Lung (tissue), 12 donors: ENCODE data around the gene CDK3. TPM values are rescaled to one million over a fixed set of nuclear protein-coding genes. Genes with fewer than 3 reads are reported as not detected.

Experiments used
- ATAC-seq: fragments of 200-7000 bp; cut with Tn5 transposase; one replicate; pipeline ENCODE4 v1.9.1; 2020; ENCODE audit warnings: moderate number of reproducible peaks; ENCODE audit not compliant: insufficient read depth, low FRiP score
- DNase-seq, 3 donors: peaks; one replicate each; pipeline ENCODE4 v3.0.0-alpha.2; 2013 to 2017
- H3K27ac ChIP-seq, 2 donors: one replicate each; pipeline ENCODE4 v1.5.1; 2013; ENCODE audit warnings: mild to moderate bottlenecking in 2 of 2, moderate library complexity in 2 of 2, control low read depth in 1 of 2, inconsistent platforms in 1 of 2, low read depth in 1 of 2, low read length in 1 of 2
- H3K27me3 ChIP-seq, 3 donors: one replicate each; pipeline ENCODE4 v1.5.1; 2013; ENCODE audit warnings: low read length in 2 of 3; ENCODE audit not compliant: control insufficient read depth in 3 of 3, insufficient read depth in 3 of 3
- H3K36me3 ChIP-seq, 4 donors: one replicate each; pipeline ENCODE4 v1.5.1; 2013; ENCODE audit warnings: low read length in 4 of 4, mild to moderate bottlenecking in 1 of 4, moderate library complexity in 1 of 4; ENCODE audit not compliant: control insufficient read depth in 4 of 4, insufficient read depth in 4 of 4
- H3K4me1 ChIP-seq, 5 donors: one replicate each; pipeline ENCODE4 v1.5.1; 2013; ENCODE audit warnings: low read length in 5 of 5, mild to moderate bottlenecking in 2 of 5, moderate library complexity in 1 of 5; ENCODE audit not compliant: control insufficient read depth in 5 of 5, insufficient read depth in 5 of 5
- H3K4me3 ChIP-seq: one replicate; pipeline ENCODE4 v1.5.1; 2013; ENCODE audit warnings: mild to moderate bottlenecking, control low read depth, moderate library complexity
- H3K9ac ChIP-seq, 2 donors: one replicate each; pipeline ENCODE4 v1.5.1; 2013; ENCODE audit warnings: low read length in 2 of 2, control low read depth in 1 of 2; ENCODE audit not compliant: insufficient read depth in 1 of 2
- H3K9me3 ChIP-seq, 4 donors: one replicate each; pipeline ENCODE4 v1.5.1; 2013; ENCODE audit warnings: low read length in 3 of 4, mild to moderate bottlenecking in 1 of 4, moderate library complexity in 1 of 4; ENCODE audit not compliant: control insufficient read depth in 4 of 4, insufficient read depth in 3 of 4
- WGBS, 2 donors: extraction: QIAGEN DNeasy Blood & Tissue Kit; methylation state at CpG; one replicate each; pipeline ENCODE4 v1.1.7; 2013; 5-methylcytosine and 5-hydroxymethylcytosine counted together
- polyA plus RNA-seq, 2 donors: library from polyadenylated mRNA; stranded (reverse); fragments of 200-250 nt; gene quantifications; one replicate each; pipeline ENCODE4 v1.2.1, GENCODE V29; 2013
- total RNA-seq, 2 donors: library from RNA; depleted of rRNA in 1 of 2; stranded (reverse); fragments of >200 nt in 1 of 2; gene quantifications; one replicate each; pipeline ENCODE4 v1.2.1, GENCODE V29; 2014 to 2021
- TF ChIP-seq, protein P1 (sequence below): IDR thresholded peaks from 2 replicates; pipeline ENCODE4 v1.5.1; 2012; ENCODE audit warnings: mild to moderate bottlenecking; ENCODE audit errors: control extremely low read depth, extremely low read depth
- donor health status: control.
- donor health status: control.
- donor health status: Bipolar disorder and iron deficiency.
- donor health status: healthy.
- donor health status: DM: yes; HTN: yes; CAD: no.

Gene CDK3
- total and polyA plus RNA-seq, 4 donors, result 7.3 to 15.7 (median 7.8) TPM

DNA sequence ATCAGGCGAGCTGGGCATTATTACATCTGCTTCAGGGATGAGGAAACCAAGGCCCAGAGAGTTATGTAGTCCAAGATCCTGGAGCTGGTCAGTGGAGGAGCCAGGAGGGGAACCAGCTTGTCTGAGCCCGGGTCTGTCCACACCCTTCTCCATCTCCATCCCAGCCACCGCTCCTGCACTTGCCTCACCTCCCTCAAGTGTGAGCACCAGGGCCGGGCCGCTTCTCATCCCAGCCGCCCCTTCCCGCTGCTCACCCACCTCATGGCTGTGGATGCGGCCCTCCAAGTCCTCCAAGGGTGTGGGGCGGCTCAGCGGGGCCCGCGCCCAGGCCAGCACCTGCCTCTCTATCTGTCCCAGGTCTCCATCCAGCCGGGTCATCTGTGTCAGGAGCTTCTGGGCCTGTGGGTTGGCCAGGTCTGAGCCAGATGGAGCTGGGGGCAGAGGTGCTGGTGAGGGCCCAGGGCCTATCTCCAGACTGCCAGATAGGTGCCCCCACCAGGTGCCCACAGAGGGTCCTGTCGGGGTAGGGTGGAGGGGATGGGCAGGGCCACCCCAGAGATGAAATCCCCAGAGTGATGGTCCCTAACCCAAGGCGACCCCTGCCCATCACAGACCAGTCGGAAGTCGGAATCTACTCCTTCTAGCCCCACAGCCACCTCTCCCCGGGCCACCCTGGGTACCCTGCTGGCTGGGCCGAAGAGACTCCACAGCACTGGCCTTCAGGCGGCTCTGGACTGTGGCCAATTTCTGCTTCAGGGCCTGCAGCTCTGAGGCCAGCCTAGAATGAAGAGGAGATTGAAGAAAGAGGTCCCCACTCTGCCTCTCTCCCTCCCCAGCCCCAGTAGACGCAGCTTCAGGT is 17.1 kb downstream of the CDK3 start:
- peaks cover 0 to 3% (median 0%) of the 10 kb centered on the region in 5 donors for H3K4me1 ChIP-seq
- no peak overlapping the region for H3K9ac ChIP-seq
- no peaks in the 10 kb centered on the region for H3K9me3 ChIP-seq
- DNase-seq (no peak), ATAC-seq (no peak)
- H3K27ac ChIP-seq, result no peak overlapping the region
- H3K27me3 ChIP-seq, result no peaks in the 10 kb centered on the region
- WGBS, 2 donors, result 94 to 96% methylated on average over 21 of the region's 21 CpGs
- peaks cover 0 to 9% (median 0%) of the 10 kb centered on the region in 4 donors for H3K36me3 ChIP-seq
- H3K4me3 ChIP-seq, result no peak overlapping the region
- TF ChIP-seq, protein P1, sequence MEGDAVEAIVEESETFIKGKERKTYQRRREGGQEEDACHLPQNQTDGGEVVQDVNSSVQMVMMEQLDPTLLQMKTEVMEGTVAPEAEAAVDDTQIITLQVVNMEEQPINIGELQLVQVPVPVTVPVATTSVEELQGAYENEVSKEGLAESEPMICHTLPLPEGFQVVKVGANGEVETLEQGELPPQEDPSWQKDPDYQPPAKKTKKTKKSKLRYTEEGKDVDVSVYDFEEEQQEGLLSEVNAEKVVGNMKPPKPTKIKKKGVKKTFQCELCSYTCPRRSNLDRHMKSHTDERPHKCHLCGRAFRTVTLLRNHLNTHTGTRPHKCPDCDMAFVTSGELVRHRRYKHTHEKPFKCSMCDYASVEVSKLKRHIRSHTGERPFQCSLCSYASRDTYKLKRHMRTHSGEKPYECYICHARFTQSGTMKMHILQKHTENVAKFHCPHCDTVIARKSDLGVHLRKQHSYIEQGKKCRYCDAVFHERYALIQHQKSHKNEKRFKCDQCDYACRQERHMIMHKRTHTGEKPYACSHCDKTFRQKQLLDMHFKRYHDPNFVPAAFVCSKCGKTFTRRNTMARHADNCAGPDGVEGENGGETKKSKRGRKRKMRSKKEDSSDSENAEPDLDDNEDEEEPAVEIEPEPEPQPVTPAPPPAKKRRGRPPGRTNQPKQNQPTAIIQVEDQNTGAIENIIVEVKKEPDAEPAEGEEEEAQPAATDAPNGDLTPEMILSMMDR, result no peak

DNA sequence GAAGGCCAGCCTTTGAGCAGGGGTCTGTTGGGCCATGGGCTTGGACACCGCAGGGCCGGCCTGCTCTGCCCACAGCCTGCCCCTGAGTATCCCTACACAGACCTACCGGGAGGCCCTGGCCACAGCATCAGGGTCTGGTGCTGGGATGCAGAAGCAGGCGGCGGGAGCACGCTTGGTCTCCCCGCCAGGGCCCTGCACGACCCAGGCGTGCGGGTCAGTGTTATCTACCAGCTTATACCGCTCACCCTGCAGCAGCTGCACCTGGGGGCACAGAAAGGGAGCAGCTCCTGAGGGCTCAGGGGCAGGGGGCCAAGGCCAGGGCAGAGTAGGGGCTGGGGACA is 17.7 kb downstream of the CDK3 start:
- no peak overlapping the region for H3K9ac ChIP-seq
- H3K4me1 ChIP-seq, result peaks cover 0 to 3% (median 0%) of the 10 kb centered on the region in 5 donors
- 86 to 94% methylated on average over 11 of the region's 11 CpGs for WGBS, 2 donors
- ATAC-seq (no peak), DNase-seq (no peak)
- H3K9me3 ChIP-seq, result no peaks in the 10 kb centered on the region
- peaks cover 0 to 11% (median 0%) of the 10 kb centered on the region in 4 donors for H3K36me3 ChIP-seq
- TF ChIP-seq, protein P1, result no peak
- no peak overlapping the region for H3K27ac ChIP-seq
- H3K4me3 ChIP-seq, result no peak overlapping the region
- H3K27me3 ChIP-seq, result no peaks in the 10 kb centered on the region

DNA sequence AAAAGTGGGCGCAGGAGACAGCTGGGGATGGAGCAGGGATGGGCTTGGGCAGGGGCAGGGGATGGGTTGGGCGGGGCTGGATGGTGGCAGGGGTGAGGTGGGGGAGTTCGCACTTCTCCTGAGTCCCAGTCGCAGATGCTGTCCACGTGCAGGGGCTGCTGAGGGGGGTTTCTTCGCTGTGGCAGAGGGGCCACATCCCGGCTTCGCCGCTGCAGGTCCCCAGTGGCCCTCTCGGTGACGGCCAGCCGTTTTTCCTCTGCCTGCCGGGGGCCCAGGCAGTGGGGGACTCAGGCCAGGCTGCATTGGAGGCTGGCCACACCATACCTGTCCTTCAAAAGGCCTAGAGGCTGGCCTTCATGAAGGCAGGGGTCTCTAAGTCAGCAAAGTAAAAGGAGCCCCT is 18.1 kb downstream of the CDK3 start:
- no peak for DNase-seq
- Histone ChIP-seq H3K27ac (no peak overlapping the region), H3K9ac (no peak overlapping the region), H3K4me3 (no peak overlapping the region), H3K9me3 (no peaks in the 10 kb centered on the region), H3K27me3 (no peaks in the 10 kb centered on the region), H3K36me3 (peaks cover 0 to 11% (median 0%) of the 10 kb centered on the region in 4 donors), H3K4me1 (peaks cover 0 to 3% (median 0%) of the 10 kb centered on the region in 5 donors)
- TF ChIP-seq, protein P1, result no peak
- ATAC-seq, result no peak
- WGBS, 2 donors, result 92 to 96% methylated on average over 13 of the region's 13 CpGs
